Liver (tissue), 9 donors: ENCODE results near the gene ABCC1. TPM values are rescaled to one million over a fixed set of nuclear protein-coding genes. Genes with fewer than 3 reads are reported as not detected.

Experiments used
- DNase-seq: peaks from one replicate; pipeline ENCODE4 v3.0.0-alpha.2; 2017; ENCODE audit warnings: low spot score
- H3K27ac ChIP-seq, 2 donors: one replicate each; pipeline ENCODE4 v1.7.0; 2013; ENCODE audit warnings: inconsistent platforms in 2 of 2, low read length in 2 of 2, control low read depth in 1 of 2, low read depth in 1 of 2, mild to moderate bottlenecking in 1 of 2
- H3K27me3 ChIP-seq, 4 donors: one replicate each; pipeline versions ENCODE4 v1.6.1 to v1.7.0; 2013; ENCODE audit warnings: low read length in 3 of 4, inconsistent platforms in 1 of 4, mild to moderate bottlenecking in 1 of 4, moderate library complexity in 1 of 4; ENCODE audit not compliant: control insufficient read depth in 4 of 4, insufficient read depth in 4 of 4
- H3K36me3 ChIP-seq, 4 donors: one replicate each; pipeline versions ENCODE4 v1.6.1 to v1.7.0; 2013; ENCODE audit warnings: low read length in 3 of 4, mild to moderate bottlenecking in 3 of 4, low read depth in 1 of 4, moderate library complexity in 1 of 4; ENCODE audit not compliant: control insufficient read depth in 4 of 4, insufficient read depth in 3 of 4
- H3K4me1 ChIP-seq, 4 donors: one replicate each; pipeline versions ENCODE4 v1.6.1 to v1.7.0; 2013; ENCODE audit warnings: low read length in 3 of 4, mild to moderate bottlenecking in 3 of 4, moderate library complexity in 1 of 4; ENCODE audit not compliant: control insufficient read depth in 4 of 4, insufficient read depth in 4 of 4
- H3K4me3 ChIP-seq, 3 donors: one replicate each; pipeline versions ENCODE4 v1.6.1 to v1.7.0; 2013; ENCODE audit warnings: low read length in 3 of 3, control low read depth in 1 of 3, low read depth in 1 of 3, mild to moderate bottlenecking in 1 of 3
- H3K9ac ChIP-seq, 2 donors: one replicate each; pipeline ENCODE4 v1.7.0; 2013; ENCODE audit warnings: low read length in 2 of 2, mild to moderate bottlenecking in 2 of 2, moderate library complexity in 2 of 2, control low read depth in 1 of 2, low read depth in 1 of 2
- H3K9me3 ChIP-seq, 4 donors: one replicate each; pipeline versions ENCODE4 v1.6.1 to v1.7.0; 2013; ENCODE audit warnings: low read length in 3 of 4; ENCODE audit not compliant: control insufficient read depth in 4 of 4
- ATF3 ChIP-seq: IDR thresholded peaks from 2 replicates; pipeline ENCODE4 v1.6.1; 2016; ENCODE audit warnings: antibody characterized with exemption
- CTCF ChIP-seq: fragments of 150-350 bp; IDR thresholded peaks from 2 replicates; pipeline ENCODE4 v1.5.1; 2017; ENCODE audit warnings: improper control_type of control experiment, low read depth, low read length; ENCODE audit not compliant: missing input control
- EGR1 ChIP-seq, 2 donors: IDR thresholded peaks; 2 replicates each; pipeline ENCODE4 v1.6.1; 2016 to 2018; ENCODE audit warnings: antibody characterized with exemption in 2 of 2, low read depth in 2 of 2
- FOXA1 ChIP-seq: IDR thresholded peaks from 2 replicates; pipeline ENCODE4 v1.6.1; 2016; ENCODE audit warnings: antibody characterized with exemption
- FOXA2 ChIP-seq: IDR thresholded peaks from 2 replicates; pipeline ENCODE4 v1.6.1; 2016; ENCODE audit warnings: antibody characterized with exemption
- GABPA ChIP-seq, 2 donors: IDR thresholded peaks in 1 of 2; conservative IDR thresholded peaks in 1 of 2; 2 replicates each; pipeline ENCODE4 v1.6.1; 2016; ENCODE audit warnings: antibody characterized with exemption in 2 of 2, mild to moderate bottlenecking in 1 of 2, moderate library complexity in 1 of 2
- HNF4A ChIP-seq, 2 donors: conservative IDR thresholded peaks; 2 replicates each; pipeline ENCODE4 v1.6.1; 2016; ENCODE audit warnings: antibody characterized with exemption in 2 of 2, mild to moderate bottlenecking in 2 of 2
- HNF4G ChIP-seq: IDR thresholded peaks from 2 replicates; pipeline ENCODE4 v1.6.1; 2016; ENCODE audit warnings: antibody characterized with exemption
- JUND ChIP-seq, 2 donors: IDR thresholded peaks; 2 replicates each; pipeline ENCODE4 v1.6.1; 2016; ENCODE audit warnings: antibody characterized with exemption in 2 of 2
- MAX ChIP-seq: IDR thresholded peaks from 2 replicates; pipeline ENCODE4 v1.6.1; 2016; ENCODE audit warnings: antibody characterized with exemption
- NR2F2 ChIP-seq: IDR thresholded peaks from 2 replicates; pipeline ENCODE4 v1.6.1; 2016; ENCODE audit warnings: antibody characterized with exemption
- RAD21 ChIP-seq, 2 donors: IDR thresholded peaks; 2 replicates each; pipeline ENCODE4 v1.6.1; 2016; ENCODE audit warnings: antibody characterized with exemption in 2 of 2, mild to moderate bottlenecking in 2 of 2
- REST ChIP-seq: IDR thresholded peaks from 2 replicates; pipeline ENCODE4 v1.6.1; 2016; ENCODE audit warnings: antibody characterized with exemption, mild to moderate bottlenecking
- RXRA ChIP-seq, 2 donors: IDR thresholded peaks; 2 replicates each; pipeline ENCODE4 v1.6.1; 2017 to 2018; ENCODE audit warnings: antibody characterized with exemption in 2 of 2, mild to moderate bottlenecking in 1 of 2
- SP1 ChIP-seq: IDR thresholded peaks from 2 replicates; pipeline ENCODE4 v1.6.1; 2018; ENCODE audit warnings: antibody characterized with exemption, mild to moderate bottlenecking
- TAF1 ChIP-seq: conservative IDR thresholded peaks from 2 replicates; pipeline ENCODE4 v1.6.1; 2016; ENCODE audit warnings: antibody characterized with exemption, mild to moderate bottlenecking
- YY1 ChIP-seq: IDR thresholded peaks from 2 replicates; pipeline ENCODE4 v1.6.1; 2016; ENCODE audit warnings: antibody characterized with exemption, mild to moderate bottlenecking
- ZBTB33 ChIP-seq: IDR thresholded peaks from 2 replicates; pipeline ENCODE4 v1.6.1; 2016; ENCODE audit warnings: antibody characterized with exemption
- WGBS: extraction: QIAGEN DNeasy Blood & Tissue Kit; methylation state at CpG from one replicate; pipeline ENCODE4 v1.1.7; 2013; 5-methylcytosine and 5-hydroxymethylcytosine counted together
- polyA plus RNA-seq, 2 donors: library from polyadenylated mRNA; stranded (reverse) in 1 of 2; unstranded in 1 of 2; fragments of 200-250 nt in 1 of 2; fragments of >200 nt in 1 of 2; fragmentation: Nextera tagmentation in 1 of 2; extraction: Ambion mirVana in 1 of 2; gene quantifications; one replicate each; pipeline versions ENCODE4 v1.2.1 to v1.2.3, GENCODE V29; 2013 to 2015
- total RNA-seq, 2 donors: library from RNA; depleted of rRNA; stranded (reverse); fragments of >200 nt; gene quantifications; one replicate each; pipeline ENCODE4 v1.2.3, GENCODE V29; 2014
- donor health status: healthy.
- donor health status: healthy.
- donor health status: healthy.
- donor health status: healthy.
- donor health status: healthy.

ABCC1 gene
- total and polyA plus RNA-seq, 4 donors = 0.85 to 7.7 (median 4.2) TPM

- TF ChIP-seq ATF3 (no peak), RAD21 (IDR thresholded peaks at IDR 0.05) (no peak), TAF1 (no peak), JUND (IDR thresholded peaks at IDR 0.05) (no peak), MAX (no peak), ZBTB33 (no peak), EGR1 (IDR thresholded peaks at IDR 0.05; ENCODE audit: low read depth in 2 of 2) (no peak)
These were observed 171.2 kb downstream of the ABCC1 start (continued) for GRCh38 chr16:16120382-16121184.

GRCh38 chr16:16121185-16121727 lies 171.8 kb downstream of the ABCC1 start:
- no peak overlapping the region for H3K9ac ChIP-seq
- H3K27ac ChIP-seq = no peak overlapping the region
- DNase-seq = no peak
- TF ChIP-seq SP1 = no peak
- no peak for TF ChIP-seq HNF4G
- no peak for TF ChIP-seq GABPA (IDR thresholded peaks at IDR 0.05 in 1 of 2, conservative IDR thresholded peaks at IDR 0.05 in 1 of 2)
- TF ChIP-seq REST = no peak
- TF ChIP-seq RXRA (IDR thresholded peaks at IDR 0.05) = no peak
- no peak for TF ChIP-seq TAF1
- no peak for TF ChIP-seq HNF4A (conservative IDR thresholded peaks at IDR 0.05)
- no peak for TF ChIP-seq FOXA2
- no peak for TF ChIP-seq YY1
- no peak for TF ChIP-seq EGR1 (IDR thresholded peaks at IDR 0.05; ENCODE audit: low read depth in 2 of 2)
- TF ChIP-seq JUND (IDR thresholded peaks at IDR 0.05) = no peak
- no peak for TF ChIP-seq RAD21 (IDR thresholded peaks at IDR 0.05)
- no peak for TF ChIP-seq FOXA1
- TF ChIP-seq CTCF = no peak
- no peak for TF ChIP-seq NR2F2
- no peak for TF ChIP-seq ZBTB33
- H3K36me3 ChIP-seq = peaks cover 0 to 2% (median 0%) of the 10 kb centered on the region in 4 donors
- H3K4me3 ChIP-seq = no peak overlapping the region
- H3K4me1 ChIP-seq = no peaks in the 10 kb centered on the region
- 77% methylated on average over 6 of the region's 6 CpGs for WGBS
- peaks cover 0 to 3% (median 1%) of the 10 kb centered on the region in 4 donors for H3K9me3 ChIP-seq
- H3K27me3 ChIP-seq = no peaks in the 10 kb centered on the region
